Testis (tissue), 3 donors: ENCODE measurements around the gene ZCCHC7. TPM values are rescaled to one million over a fixed set of nuclear protein-coding genes. Genes with fewer than 3 reads are reported as not detected.

Experiments used
- DNase-seq: peaks from one replicate; pipeline ENCODE4 v3.0.0-alpha.2; 2019
- H3K27ac ChIP-seq, 2 donors: fragments of 200-600 bp; sonication (generic); one replicate each; pipeline ENCODE4 v1.5.1; 2019
- H3K27me3 ChIP-seq: fragments of 200-600 bp; sonication (generic); one replicate; pipeline ENCODE4 v1.5.1; 2019
- H3K36me3 ChIP-seq: fragments of 200-600 bp; sonication (generic); one replicate; pipeline ENCODE4 v1.5.1; 2017; ENCODE audit warnings: low read depth; ENCODE audit errors: missing control alignments
- H3K4me1 ChIP-seq: fragments of 200-600 bp; sonication (generic); one replicate; pipeline ENCODE4 v1.5.1; 2019
- H3K4me3 ChIP-seq, 2 donors: fragments of 200-600 bp; sonication (generic); one replicate each; pipeline ENCODE4 v1.5.1; 2017 to 2019
- H3K9me3 ChIP-seq: fragments of 200-600 bp; sonication (generic); one replicate; pipeline ENCODE4 v1.5.1; 2017
- POLR2A ChIP-seq: fragments of 450-650 bp; IDR thresholded peaks from one replicate; pipeline ENCODE4 v1.6.1; 2017; ENCODE audit warnings: antibody characterized with exemption, mild to moderate bottlenecking, moderate library complexity
- WGBS, 2 donors: methylation state at CpG; one replicate each; pipeline ENCODE4 v1.1.5; 2018; 5-methylcytosine and 5-hydroxymethylcytosine counted together
- intact Hi-C: fragments of 100-400 bp; cut with DNase I; formaldehyde crosslinking; loops from one replicate; pipeline ENCODE4 v1.15.1; 2023; ENCODE audit warnings: low total_unique reads
- polyA plus RNA-seq: library from polyadenylated mRNA; stranded (reverse); fragments of 350-450 nt; fragmentation: Illumina TruSeq; extraction: RNeasy Lipid Tissue Mini Kit (QIAGEN cat#74804); gene quantifications from one replicate; pipeline ENCODE4 v1.2.3, GENCODE V29; 2014; ENCODE audit warnings: low read depth, low replicate concordance; ENCODE audit not compliant: insufficient read depth
- total RNA-seq, 2 donors: library from RNA; depleted of rRNA; stranded (reverse); fragments of >200 nt; gene quantifications; one replicate each; pipeline ENCODE4 v1.2.3, GENCODE V29; 2016
- TF ChIP-seq, protein P1 (sequence below), 3 experiments: fragments of 450-650 bp in 2 of 3; fragments of 200-600 bp in 1 of 3; sonication (generic) in 1 of 3; IDR thresholded peaks; one replicate each; pipeline ENCODE4 v1.5.1; 2016 to 2019; ENCODE audit warnings: antibody characterized with exemption in 3 of 3, mild to moderate bottlenecking in 2 of 3, moderate library complexity in 1 of 3

The ZCCHC7 gene
- total and polyA plus RNA-seq, 3 donors from 2014 or later: 14.4 to 20.6 (median 18.5) TPM

- intact Hi-C loops: no loop called here
- no peak for TF ChIP-seq POLR2A
- TF ChIP-seq, protein P1, sequence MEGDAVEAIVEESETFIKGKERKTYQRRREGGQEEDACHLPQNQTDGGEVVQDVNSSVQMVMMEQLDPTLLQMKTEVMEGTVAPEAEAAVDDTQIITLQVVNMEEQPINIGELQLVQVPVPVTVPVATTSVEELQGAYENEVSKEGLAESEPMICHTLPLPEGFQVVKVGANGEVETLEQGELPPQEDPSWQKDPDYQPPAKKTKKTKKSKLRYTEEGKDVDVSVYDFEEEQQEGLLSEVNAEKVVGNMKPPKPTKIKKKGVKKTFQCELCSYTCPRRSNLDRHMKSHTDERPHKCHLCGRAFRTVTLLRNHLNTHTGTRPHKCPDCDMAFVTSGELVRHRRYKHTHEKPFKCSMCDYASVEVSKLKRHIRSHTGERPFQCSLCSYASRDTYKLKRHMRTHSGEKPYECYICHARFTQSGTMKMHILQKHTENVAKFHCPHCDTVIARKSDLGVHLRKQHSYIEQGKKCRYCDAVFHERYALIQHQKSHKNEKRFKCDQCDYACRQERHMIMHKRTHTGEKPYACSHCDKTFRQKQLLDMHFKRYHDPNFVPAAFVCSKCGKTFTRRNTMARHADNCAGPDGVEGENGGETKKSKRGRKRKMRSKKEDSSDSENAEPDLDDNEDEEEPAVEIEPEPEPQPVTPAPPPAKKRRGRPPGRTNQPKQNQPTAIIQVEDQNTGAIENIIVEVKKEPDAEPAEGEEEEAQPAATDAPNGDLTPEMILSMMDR (IDR thresholded peaks at IDR 0.05): no peak
These were observed 208.3 kb downstream of the ZCCHC7 start for GRCh38 chr9:37328556-37329227.

GRCh38 chr9:37329576-37329975, 209.2 kb downstream of the ZCCHC7 start:
- H3K27me3 ChIP-seq: no peaks in the 10 kb centered on the region
- TF ChIP-seq, protein P1 (IDR thresholded peaks at IDR 0.05): no peak
- TF ChIP-seq POLR2A: no peak
- no peaks in the 10 kb centered on the region for H3K9me3 ChIP-seq
- DNase-seq: no peak
- WGBS, 2 donors: 93 to 95% methylated on average over 2 of the region's 2 CpGs
- H3K4me3 ChIP-seq: no peak overlapping the region
- intact Hi-C loops: no loop called here
- no peaks in the 10 kb centered on the region for H3K4me1 ChIP-seq
- no peaks in the 10 kb centered on the region for H3K36me3 ChIP-seq
- H3K27ac ChIP-seq: no peak overlapping the region

More at GRCh38 chr9:37328556-37329227, 208.3 kb downstream of the ZCCHC7 start:
- Histone ChIP-seq H3K36me3 (no peaks in the 10 kb centered on the region), H3K4me1 (no peaks in the 10 kb centered on the region), H3K27ac (no peak overlapping the region), H3K4me3 (no peak overlapping the region), H3K9me3 (no peaks in the 10 kb centered on the region), H3K27me3 (no peaks in the 10 kb centered on the region)
- DNase-seq: no peak

- H3K4me1 ChIP-seq: no peaks in the 10 kb centered on the region
- H3K9me3 ChIP-seq: no peaks in the 10 kb centered on the region
- no peaks in the 10 kb centered on the region for H3K36me3 ChIP-seq
- no peaks in the 10 kb centered on the region for H3K27me3 ChIP-seq
- no peak overlapping the region for H3K27ac ChIP-seq
- H3K4me3 ChIP-seq: no peak overlapping the region
- no peak for DNase-seq
- TF ChIP-seq, protein P1 (IDR thresholded peaks at IDR 0.05): no peak
- TF ChIP-seq POLR2A: no peak
- 93% methylated on average over 1 of the region's 1 CpG for WGBS, 2 donors
- intact Hi-C loops: no loop called here
These were observed 211.5 kb downstream of the ZCCHC7 start for GRCh38 chr9:37331871-37332270.

DNA sequence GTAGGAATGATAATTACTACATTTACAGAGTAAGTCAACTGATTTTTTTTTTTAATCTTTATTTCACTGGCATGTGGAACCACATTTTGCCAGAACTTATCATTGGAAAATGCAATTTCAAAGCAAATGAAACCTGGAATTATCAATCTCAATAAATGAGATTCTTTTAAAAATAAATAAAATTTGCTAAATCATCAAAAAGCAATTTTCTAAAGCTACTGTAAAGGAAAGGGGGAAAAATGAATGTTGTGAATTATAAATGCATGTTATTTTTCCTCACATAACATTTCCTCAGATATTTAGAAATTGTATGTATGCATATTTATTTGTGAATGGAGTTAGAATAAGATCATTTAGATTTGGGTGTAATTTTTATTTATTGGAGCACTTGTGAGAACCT, 212.2 kb downstream of the ZCCHC7 start:
- no peak overlapping the region for H3K27ac ChIP-seq
- H3K4me3 ChIP-seq: no peak overlapping the region
- H3K4me1 ChIP-seq: no peaks in the 10 kb centered on the region
- H3K9me3 ChIP-seq: no peaks in the 10 kb centered on the region
- DNase-seq: no peak
- no peaks in the 10 kb centered on the region for H3K36me3 ChIP-seq
- intact Hi-C loops: no loop called here
- TF ChIP-seq, protein P1 (IDR thresholded peaks at IDR 0.05): no peak
- TF ChIP-seq POLR2A: no peak
- H3K27me3 ChIP-seq: no peaks in the 10 kb centered on the region

GRCh38 chr9:37333288-37333687, 212.9 kb downstream of the ZCCHC7 start:
- H3K27me3 ChIP-seq: no peaks in the 10 kb centered on the region
- TF ChIP-seq POLR2A: no peak
- TF ChIP-seq, protein P1 (IDR thresholded peaks at IDR 0.05): no peak
- no peaks in the 10 kb centered on the region for H3K36me3 ChIP-seq
- H3K4me1 ChIP-seq: no peaks in the 10 kb centered on the region
- H3K27ac ChIP-seq: no peak overlapping the region
- intact Hi-C loops: no loop called here
- no peak overlapping the region for H3K4me3 ChIP-seq
- DNase-seq: no peak
- WGBS, 2 donors: 74 to 76% methylated on average over 2 of the region's 2 CpGs
- no peaks in the 10 kb centered on the region for H3K9me3 ChIP-seq
